GM12878 (cell line): ENCODE data around the gene UNC13A. TPM values are rescaled to one million over a fixed set of nuclear protein-coding genes. Genes with fewer than 3 reads are reported as not detected.

Source experiments
- ATAC-seq: fragments of 200-7000 bp; cut with Tn5 transposase; 3 replicates; pipeline ENCODE4 v1.9.1; 2020; ENCODE audit warnings: mild to moderate bottlenecking, moderate library complexity
- BruUV-seq: library from RNA; stranded (reverse); fragments of 400-500 nt; replicated peaks from 2 replicates; lab custom pipeline; 2021; lab: Mats Ljungman, UMichigan
- CTCF ChIA-PET: fragments of 300-600 bp; sonication (Branson Sonifier 250); formaldehyde crosslinking; extraction: SDS; loops from one replicate; lab custom pipeline; 2021; ENCODE audit warnings: inconsistent platforms; lab: Yijun Ruan, JAX
- POLR2A ChIA-PET: fragments of 350-600 bp; formaldehyde crosslinking; extraction: SDS; loops from one replicate; lab custom pipeline; 2021; ENCODE audit warnings: inconsistent platforms; lab: Charles Lee
- RAD21 ChIA-PET: fragments of 300-600 bp; sonication (Branson Sonifier 250); formaldehyde crosslinking; loops from one replicate; lab custom pipeline; 2023; ENCODE audit warnings: antibody characterized with exemption; ENCODE audit not compliant: unreplicated experiment; lab: Charles Lee
- SMC1A ChIA-PET: fragments of 300-600 bp; sonication (Branson Sonifier 250); formaldehyde crosslinking; loops from one replicate; lab custom pipeline; 2023; ENCODE audit not compliant: unreplicated experiment, uncharacterized antibody; lab: Charles Lee
- DNase-seq: peaks from one replicate; pipeline ENCODE4 v3.0.0-alpha.2; 2011; ENCODE audit warnings: low read depth, low spot score
- FAIRE-seq: peaks from 3 replicates; lab custom pipeline; 2011; peaks lifted over from hg19 to GRCh38; lab: Jason Lieb, UNC
- H2AFZ ChIP-seq: 2 replicates; pipeline ENCODE4 v1.6.0; 2011; ENCODE audit warnings: low read depth, low read length, control low read depth; ENCODE audit not compliant: control insufficient read depth
- H3K27ac ChIP-seq: 2 replicates; pipeline ENCODE4 v1.5.1; 2011; ENCODE audit warnings: control low read depth; ENCODE audit not compliant: control insufficient read depth, insufficient read depth
- H3K27me3 ChIP-seq, 2 experiments: replicated peaks in 1 of 2; 2 replicates each; pipeline versions ENCODE4 v1.6.0 to v1.6.1; 2011; ENCODE audit warnings: low read length in 1 of 2; ENCODE audit not compliant: control insufficient read depth in 2 of 2, insufficient read depth in 2 of 2
- H3K36me3 ChIP-seq, 2 experiments: 2 replicates each; pipeline ENCODE4 v1.5.1; 2011; ENCODE audit warnings: low read length in 1 of 2; ENCODE audit not compliant: control insufficient read depth in 2 of 2, insufficient read depth in 2 of 2
- H3K4me1 ChIP-seq: 2 replicates; pipeline ENCODE4 v1.6.1; 2011; ENCODE audit warnings: mild to moderate bottlenecking, low read length, moderate library complexity, mixed read lengths; ENCODE audit not compliant: control insufficient read depth, insufficient read depth
- H3K4me2 ChIP-seq: 2 replicates; pipeline ENCODE4 v1.6.0; 2011; ENCODE audit warnings: control low read depth; ENCODE audit not compliant: control insufficient read depth, insufficient read depth
- H3K4me3 ChIP-seq: fragments of 200-600 bp; sonication (generic); 2 replicates; pipeline ENCODE4 v1.5.1; 2016
- H3K79me2 ChIP-seq: 2 replicates; pipeline ENCODE4 v1.6.0; 2011; ENCODE audit warnings: low read length; ENCODE audit not compliant: control insufficient read depth, insufficient read depth
- H3K9ac ChIP-seq: 2 replicates; pipeline ENCODE4 v1.8.0; 2011; ENCODE audit warnings: low read length, control low read depth, mixed read lengths; ENCODE audit not compliant: control insufficient read depth, insufficient read depth
- H3K9me3 ChIP-seq: replicated peaks from 3 replicates; pipeline ENCODE4 v1.5.1; 2011; ENCODE audit warnings: mild to moderate bottlenecking, low read length; ENCODE audit not compliant: control insufficient read depth, insufficient read depth
- H4K20me1 ChIP-seq: 2 replicates; pipeline ENCODE4 v1.6.0; 2011; ENCODE audit not compliant: control insufficient read depth, insufficient read depth
- CBX5 ChIP-seq: sonication (generic); IDR thresholded peaks from 2 replicates; pipeline ENCODE4 v1.6.1; 2016; ENCODE audit warnings: low read depth, moderate library complexity, mild to moderate bottlenecking, inconsistent platforms
- EED ChIP-seq: sonication (generic); IDR thresholded peaks from 2 replicates; pipeline ENCODE4 v1.6.1; 2016; ENCODE audit warnings: antibody characterized with exemption, low read depth
- FOXK2 ChIP-seq: fragments of 450-650 bp; IDR thresholded peaks from 2 replicates; pipeline ENCODE4 v1.6.1; 2017; ENCODE audit warnings: mild to moderate bottlenecking, moderate library complexity
- IKZF1 ChIP-seq: fragments of 450-650 bp; conservative IDR thresholded peaks from 2 replicates; pipeline ENCODE4 v1.6.1; 2017; ENCODE audit warnings: antibody characterized with exemption, mild to moderate bottlenecking
- IRF5 ChIP-seq: fragments of 450-650 bp; IDR thresholded peaks from 2 replicates; pipeline ENCODE4 v1.6.1; 2017; ENCODE audit warnings: borderline replicate concordance
- LARP7 ChIP-seq: fragments of 450-650 bp; IDR thresholded peaks from 2 replicates; pipeline ENCODE4 v1.6.1; 2017; ENCODE audit warnings: mild to moderate bottlenecking
- NKRF ChIP-seq: fragments of 450-650 bp; conservative IDR thresholded peaks from 2 replicates; pipeline ENCODE4 v1.6.1; 2017; ENCODE audit warnings: mild to moderate bottlenecking, moderate library complexity
- PAX5 ChIP-seq: IDR thresholded peaks from 2 replicates; pipeline ENCODE4 v1.6.1; 2011; ENCODE audit warnings: low read depth, low read length, borderline replicate concordance
- POU2F2 ChIP-seq: IDR thresholded peaks from 3 replicates; pipeline ENCODE4 v1.6.1; 2011; ENCODE audit warnings: low read depth, mild to moderate bottlenecking, low read length, borderline replicate concordance
- RCOR1 ChIP-seq: conservative IDR thresholded peaks from 2 replicates; pipeline ENCODE4 v1.6.1; 2012; ENCODE audit warnings: low read depth, low read length, improper control_type of control experiment
- RELB ChIP-seq: fragments of 450-650 bp; IDR thresholded peaks from 2 replicates; pipeline ENCODE4 v1.6.1; 2017; ENCODE audit warnings: low read depth, mild to moderate bottlenecking, moderate library complexity
- SMAD1 ChIP-seq: fragments of 450-650 bp; IDR thresholded peaks from 2 replicates; pipeline ENCODE4 v1.6.1; 2018; ENCODE audit warnings: mild to moderate bottlenecking, low read depth; ENCODE audit not compliant: partially characterized antibody
- SMC3 ChIP-seq: IDR thresholded peaks from 2 replicates; pipeline ENCODE4 v1.6.1; 2011; ENCODE audit warnings: low read length, improper control_type of control experiment, borderline replicate concordance
- SUPT20H ChIP-seq: IDR thresholded peaks from 2 replicates; pipeline ENCODE4 v1.6.1; 2011; ENCODE audit warnings: low read depth, mild to moderate bottlenecking, low read length, moderate library complexity, borderline replicate concordance; ENCODE audit not compliant: control insufficient read depth
- SUZ12 ChIP-seq: fragments of 200-600 bp; sonication (generic); IDR thresholded peaks from one replicate; pipeline ENCODE4 v1.6.1; 2018; ENCODE audit warnings: antibody characterized with exemption, mild to moderate bottlenecking; ENCODE audit not compliant: unreplicated experiment
- ZBTB11 ChIP-seq: fragments of 450-650 bp; formaldehyde crosslinking; IDR thresholded peaks from 2 replicates; pipeline ENCODE4 v1.5.0; 2022; ENCODE audit warnings: mild to moderate bottlenecking, missing genetic modification characterization
- ZNF207 ChIP-seq: fragments of 450-650 bp; IDR thresholded peaks from 2 replicates; pipeline ENCODE4 v1.6.1; 2014; ENCODE audit warnings: antibody characterized with exemption, mild to moderate bottlenecking, borderline replicate concordance
- WGBS: methylation state at CpG from one replicate; pipeline ENCODE4 v1.1.6; 2016; ENCODE audit warnings: low lambda C conversion rate; ENCODE audit not compliant: insufficient replicate concordance, insufficient coverage; ENCODE audit errors: missing lambda C conversion rate; 5-methylcytosine and 5-hydroxymethylcytosine counted together
- in situ Hi-C: fragments of 300-500 bp; cut with MboI; formaldehyde crosslinking; loops from 9 replicates; pipeline ENCODE4 v1.14.3; 2018; ENCODE audit warnings: mixed read lengths
- intact Hi-C: fragments of 100-400 bp; cut with micrococcal nuclease; formaldehyde crosslinking; loops from one replicate; pipeline ENCODE4 v1.14.2; 2022; ENCODE audit not compliant: unreplicated experiment
- polyA plus RNA-seq, 11 experiments: library from polyadenylated mRNA; depleted of rRNA in 4 of 11; unstranded in 6 of 11; stranded (reverse) in 5 of 11; fragments of >200 nt; fragmentation: Nextera tagmentation in 4 of 11; fragmentation: Illumina TruSeq in 1 of 11; extraction: Ambion mirVana in 4 of 11; extraction: Trizol in 1 of 11; gene quantifications; 1 replicate in 1 of 11; 2 replicates in 10 of 11; pipeline versions ENCODE4 v1.2.1 to v1.2.3, GENCODE V29; 2011 to 2016; ENCODE audit warnings: inconsistent platforms in 2 of 11, missing spikeins in 2 of 11, low read depth in 1 of 11
- total RNA-seq, 4 experiments: library from RNA; depleted of rRNA in 3 of 4; stranded (reverse); fragments of >200 nt in 3 of 4; fragmentation: Illumina TruSeq in 1 of 4; extraction: Trizol in 1 of 4; gene quantifications; 2 replicates each; pipeline versions ENCODE4 v1.2.1 to v1.2.3, GENCODE V29; 2013 to 2021

UNC13A gene
- total and polyA plus RNA-seq, 10 of the 15 experiments (the other 5 are each of a cell fraction or from before 2014, with no cell fraction given) = under 0.01 to 0.23 (median 0.13) TPM; not detected in 1

GRCh38 chr19:17562561-17562960, 125.6 kb downstream of the UNC13A start:
- no peak overlapping the region for H2AFZ ChIP-seq
- ATAC-seq = no peak
- no peak overlapping the region for H3K27ac ChIP-seq
- peaks cover 7 to 12% of the 10 kb centered on the region in 2 experiments; a peak in 3 of 4 replicates for H3K36me3 ChIP-seq
- DNase-seq = no peak
- no peak overlapping the region for H3K4me2 ChIP-seq
- H3K9ac ChIP-seq = no peak overlapping the region
- no peak overlapping the region for H3K4me3 ChIP-seq
- H3K4me1 ChIP-seq = no peaks in the 10 kb centered on the region
- SMC1A ChIA-PET = interaction anchor here (1.4 kb wide), 1 partner anchor 10 kb away, joined by 4 read pairs; no protein-coding TSS in a partner anchor
- no peaks in the 10 kb centered on the region; the same call in 1 of the 2 replicates for H3K79me2 ChIP-seq
- no peaks in the 10 kb centered on the region for H3K9me3 ChIP-seq
- POLR2A ChIA-PET = interaction anchor here (0.7 to 0.8 kb wide), 2 partner anchors 9 to 152 kb away, joined by 3 read pairs; no protein-coding TSS in a partner anchor
- no peaks in the 10 kb centered on the region for H3K27me3 ChIP-seq
- CTCF ChIA-PET = interaction anchor here (0.5 to 2.5 kb wide), 4 partner anchors 11 to 370 kb away, joined by 3 to 13 read pairs (median 4); partner anchors contain the start of gene CCDC124
- WGBS = 86% methylated on average over 11 of the region's 11 CpGs
- RAD21 ChIA-PET = no interaction called here
- no peaks in the 10 kb centered on the region for H4K20me1 ChIP-seq
- no peak for FAIRE-seq
- BruUV-seq = no TSS peak
- in situ Hi-C loops = no loop called here
- intact Hi-C loops = no loop called here
- TF ChIP-seq CBX5 = no peak
- TF ChIP-seq FOXK2 = no peak
- TF ChIP-seq ZNF207 = no peak
- TF ChIP-seq IRF5 = no peak
- no peak for TF ChIP-seq EED
- no peak for TF ChIP-seq SMC3
- no peak for TF ChIP-seq IKZF1
- no peak for TF ChIP-seq SUZ12
- no peak for TF ChIP-seq NKRF
- no peak for TF ChIP-seq LARP7
- TF ChIP-seq SUPT20H = no peak
- TF ChIP-seq PAX5 = no peak
- no peak for TF ChIP-seq RELB
- TF ChIP-seq RCOR1 = no peak
- TF ChIP-seq POU2F2 = no peak
- no peak for TF ChIP-seq ZBTB11 (CRISPR knock-in tag)
- TF ChIP-seq SMAD1 = no peak
